ENCODE measurements around the gene TSSK3. TPM values are rescaled to one million over a fixed set of nuclear protein-coding genes. Genes with fewer than 3 reads are reported as not detected.

The TSSK3 gene
- total and polyA plus RNA-seq, 9 of the 15 experiments (the other 6 are each of a cell fraction or from before 2014, with no cell fraction given), result 0.27 to 2.8 (median 1.9) TPM

GRCh38 chr1:32351399-32352238 is 10.7 kb upstream of the TSSK3 start (continued):
- TF ChIP-seq ARID3B (CRISPR knock-in tag; IDR thresholded peaks at IDR 0.05; ENCODE audit: borderline replicate concordance) (no peak), ATF1 (CRISPR knock-in tag; IDR thresholded peaks at IDR 0.05) (peak; percentile 51; the same call in 1 of the 2 replicates), ATF1 (tag; IDR thresholded peaks at IDR 0.05) (peak; percentile 68), GABPA (tag; conservative IDR thresholded peaks at IDR 0.05; ENCODE audit: low read depth) (peak; percentile 76), FOSL1 (tag; conservative IDR thresholded peaks at IDR 0.05) (peak; percentile 30; the same call in 1 of the 2 replicates), ZBTB17 (CRISPR knock-in tag; IDR thresholded peaks at IDR 0.05) (0 out of 2 replicates have a peak, but pooled peaks have one; percentile 14), THAP12 (CRISPR knock-in tag; IDR thresholded peaks at IDR 0.05) (peak; percentile 72; the same call in 1 of the 2 replicates), CBX1 (IDR thresholded peaks at IDR 0.05; ENCODE audit: low read depth) (peak; percentile 56), ZNF512 (tag; IDR thresholded peaks at IDR 0.05) (no peak), ZBTB1 (CRISPR knock-in tag; IDR thresholded peaks at IDR 0.05; ENCODE audit: borderline replicate concordance, low read depth) (peak; percentile 85; the same call in 1 of the 2 replicates), ARID2 (IDR thresholded peaks at IDR 0.05) (no peak), ZNF407 (IDR thresholded peaks at IDR 0.05; ENCODE audit: low read depth) (no peak)
